HepG2 (cell line): ENCODE results near the gene LYSET. TPM values are rescaled to one million over a fixed set of nuclear protein-coding genes. Genes with fewer than 3 reads are reported as not detected.

Source experiments
- AHR ChIP-seq: IDR thresholded peaks from 2 replicates; pipeline ENCODE4 v1.6.1; 2018; ENCODE audit warnings: missing genetic modification reagents, missing compliant biosample characterization
- CBX2 ChIP-seq, 2 experiments: fragments of 200-600 bp in 1 of 2; sonication (generic); formaldehyde crosslinking in 1 of 2; IDR thresholded peaks; 2 replicates each; pipeline versions ENCODE4 v1.7.0 to v1.8.1; 2018 to 2022; ENCODE audit warnings: low read depth in 2 of 2, low read length in 1 of 2, mild to moderate bottlenecking in 1 of 2, missing genetic modification reagents in 1 of 2
- EEA1 ChIP-seq: sonication (generic); formaldehyde crosslinking; IDR thresholded peaks from 2 replicates; pipeline ENCODE4 v1.5.1; 2020; ENCODE audit warnings: mild to moderate bottlenecking, missing genetic modification reagents, borderline replicate concordance
- IKZF5 ChIP-seq: IDR thresholded peaks from 2 replicates; pipeline ENCODE4 v1.6.1; 2018; ENCODE audit warnings: missing genetic modification reagents, mild to moderate bottlenecking, missing compliant biosample characterization
- KLF9 ChIP-seq: IDR thresholded peaks from 2 replicates; pipeline ENCODE4 v1.6.1; 2016; ENCODE audit warnings: low read depth
- MAFG ChIP-seq: sonication (generic); formaldehyde crosslinking; IDR thresholded peaks from 2 replicates; pipeline ENCODE4 v1.5.1; 2020; ENCODE audit warnings: mild to moderate bottlenecking, missing genetic modification reagents
- MEF2D ChIP-seq: sonication (generic); formaldehyde crosslinking; IDR thresholded peaks from 2 replicates; pipeline ENCODE4 v1.5.1; 2020; ENCODE audit warnings: mild to moderate bottlenecking, missing genetic modification reagents
- ONECUT2 ChIP-seq: sonication (generic); formaldehyde crosslinking; IDR thresholded peaks from 2 replicates; pipeline ENCODE4 v1.4.0; 2020; ENCODE audit warnings: missing genetic modification reagents
- PBX2 ChIP-seq: IDR thresholded peaks from 2 replicates; pipeline ENCODE4 v1.6.1; 2016; ENCODE audit warnings: control low read depth
- PHF21A ChIP-seq: sonication (generic); formaldehyde crosslinking; IDR thresholded peaks from 2 replicates; pipeline ENCODE4 v1.5.0; 2020; ENCODE audit warnings: mild to moderate bottlenecking, missing genetic modification reagents
- RARA ChIP-seq: IDR thresholded peaks from 2 replicates; pipeline ENCODE4 v1.6.1; 2016; ENCODE audit warnings: missing genetic modification reagents, missing compliant biosample characterization
- RFX5 ChIP-seq: IDR thresholded peaks from 2 replicates; pipeline ENCODE4 v1.6.1; 2011; ENCODE audit warnings: low read depth, low read length, improper control_type of control experiment
- SMARCE1 ChIP-seq: fragments of 450-650 bp; IDR thresholded peaks from 2 replicates; pipeline ENCODE4 v1.6.1; 2017; ENCODE audit warnings: borderline replicate concordance
- ZBTB33 ChIP-seq: sonication (generic); formaldehyde crosslinking; IDR thresholded peaks from 2 replicates; pipeline ENCODE4 v1.4.0; 2020; ENCODE audit warnings: missing genetic modification reagents
- ZBTB4 ChIP-seq: sonication (generic); formaldehyde crosslinking; IDR thresholded peaks from 2 replicates; pipeline ENCODE4 v1.4.0; 2020; ENCODE audit warnings: missing genetic modification reagents, mild to moderate bottlenecking, borderline replicate concordance
- ZBTB46 ChIP-seq: sonication (generic); formaldehyde crosslinking; IDR thresholded peaks from 2 replicates; pipeline ENCODE4 v1.4.0; 2020; ENCODE audit warnings: mild to moderate bottlenecking, missing genetic modification reagents, borderline replicate concordance
- ZNF317 ChIP-seq: sonication (generic); formaldehyde crosslinking; IDR thresholded peaks from 2 replicates; pipeline ENCODE4 v1.5.0; 2020; ENCODE audit warnings: mild to moderate bottlenecking, missing genetic modification reagents
- ZNF558 ChIP-seq: sonication (generic); formaldehyde crosslinking; IDR thresholded peaks from 2 replicates; pipeline ENCODE4 v1.9.0; 2022; ENCODE audit warnings: mild to moderate bottlenecking, missing genetic modification reagents, borderline replicate concordance
- ZNF773 ChIP-seq: sonication (generic); formaldehyde crosslinking; IDR thresholded peaks from 2 replicates; pipeline ENCODE4 v1.4.0; 2020; ENCODE audit warnings: missing genetic modification reagents, borderline replicate concordance
- ZSCAN21 ChIP-seq: sonication (generic); formaldehyde crosslinking; IDR thresholded peaks from 2 replicates; pipeline ENCODE4 v1.8.0; 2022; ENCODE audit warnings: mild to moderate bottlenecking, missing genetic modification reagents, moderate library complexity, borderline replicate concordance
- polyA plus RNA-seq, 8 experiments: library from polyadenylated mRNA; depleted of rRNA in 3 of 8; stranded (reverse) in 7 of 8; unstranded in 1 of 8; fragments of >200 nt; fragmentation: Illumina TruSeq in 4 of 8; extraction: Trizol in 4 of 8; gene quantifications; 2 replicates each; pipeline versions ENCODE4 v1.2.1 to v1.2.3, GENCODE V29; 2011 to 2016; ENCODE audit warnings: low read depth in 4 of 8, missing spikeins in 1 of 8, mixed read lengths in 1 of 8; ENCODE audit not compliant: insufficient read depth in 1 of 8
- total RNA-seq, 5 experiments: library from RNA; depleted of rRNA; stranded (reverse); fragments of >200 nt; fragmentation: Illumina TruSeq; extraction: Trizol; gene quantifications; 2 replicates each; pipeline ENCODE4 v1.2.3, GENCODE V29; 2016; ENCODE audit warnings: low read depth in 1 of 5

The LYSET gene
- total and polyA plus RNA-seq, 2 of the 13 experiments (the other 11 are each of a cell fraction or from before 2014, with no cell fraction given), result 19.1 to 36.6 TPM

- peak; percentile 39; the same call in 1 of the 2 replicates for TF ChIP-seq ZNF317 (CRISPR knock-in tag)
- no peak for TF ChIP-seq KLF9 (CRISPR knock-in tag)
- peak; percentile 13 for TF ChIP-seq PHF21A (CRISPR knock-in tag)
- peak; percentile 54; the same call in 1 of the 2 replicates for TF ChIP-seq EEA1
- no peak for TF ChIP-seq SMARCE1
- no peak for TF ChIP-seq MAFG
- 0 out of 2 replicates have a peak, but pooled peaks have one; percentile 53 for TF ChIP-seq ZBTB46 (CRISPR knock-in tag)
- TF ChIP-seq ZSCAN21 (CRISPR knock-in tag), result no peak
- TF ChIP-seq ZNF558 (CRISPR knock-in tag), result no peak
- TF ChIP-seq ZBTB4, result peak; percentile 86; the same call in 1 of the 2 replicates
- TF ChIP-seq RFX5, result no peak
- no peak for TF ChIP-seq PBX2 (CRISPR knock-in tag)
- TF ChIP-seq IKZF5 (CRISPR knock-in tag), result peak; percentile 80; the same call in 1 of the 2 replicates
- no peak for TF ChIP-seq ONECUT2
- no peak for TF ChIP-seq ZBTB33 (CRISPR knock-in tag)
- TF ChIP-seq MEF2D (CRISPR knock-in tag), result peak; percentile 70; the same call in 1 of the 2 replicates
- no peak for TF ChIP-seq CBX2 (IDR thresholded peaks at IDR 0.05; ENCODE audit: low read depth, low read length)
- TF ChIP-seq CBX2 (CRISPR knock-in tag; IDR thresholded peaks at IDR 0.05; ENCODE audit: low read depth), result no peak
- no peak for TF ChIP-seq ZNF773 (CRISPR knock-in tag)
- no peak for TF ChIP-seq AHR (CRISPR knock-in tag)
- TF ChIP-seq RARA (CRISPR knock-in tag), result peak; percentile 38
These were observed 21.8 kb downstream of the LYSET start, which contains the start of the genes GON7 and UBR7 (continued) for GRCh38 chr14:93206793-93207467.
